Measurements from ENCODE around the gene VNN1.
"Not testable (repeated sequence)": the region's sequence is repeated elsewhere in the genome, so short reads cannot be mapped to it uniquely, and the experiment has no call there.

Gene VNN1

GRCh38 chr6:132648356-132648755, 65.5 kb downstream of the VNN1 start:
- Histone ChIP-seq H3K27me3 (ENCODE audit: control insufficient read depth, insufficient read depth, low read length) (no peaks in the 10 kb centered on the region), H3K9me3 (ENCODE audit: control insufficient read depth, insufficient read depth, low read depth, low read length) (no peaks in the 10 kb centered on the region), H3K9ac (ENCODE audit: low read length) (no peak overlapping the region), H3K36me3 (ENCODE audit: control insufficient read depth, insufficient read depth, low read length) (no peaks in the 10 kb centered on the region), H3K4me3 (ENCODE audit: low read depth, low read length) (no peak overlapping the region), H3K4me1 (ENCODE audit: control insufficient read depth, insufficient read depth, low read length) (peaks cover 4% of the 10 kb centered on the region; the same call in 1 of the 2 replicates), H3K27ac (ENCODE audit: low read depth, low read length) (no peak overlapping the region)

- H3K4me1 ChIP-seq (ENCODE audit: control insufficient read depth, insufficient read depth, low read length) = no peaks in the 10 kb centered on the region
- H3K27ac ChIP-seq (ENCODE audit: low read depth, low read length) = no peak overlapping the region
- H3K9me3 ChIP-seq (ENCODE audit: control insufficient read depth, insufficient read depth, low read depth, low read length) = no peaks in the 10 kb centered on the region
- H3K36me3 ChIP-seq (ENCODE audit: control insufficient read depth, insufficient read depth, low read length) = no peaks in the 10 kb centered on the region
- H3K4me3 ChIP-seq (ENCODE audit: low read depth, low read length) = no peak overlapping the region
- no peaks in the 10 kb centered on the region for H3K27me3 ChIP-seq (ENCODE audit: control insufficient read depth, insufficient read depth, low read length)
- H3K9ac ChIP-seq (ENCODE audit: low read length) = no peak overlapping the region
Observed at GRCh38 chr6:132643547-132643946, 70.3 kb downstream of the VNN1 start.

GRCh38 chr6:132637135-132637534, 76.7 kb downstream of the VNN1 start:
- not testable (repeated sequence) for H3K4me1 ChIP-seq (ENCODE audit: control insufficient read depth, insufficient read depth, low read length); H3K27ac ChIP-seq (ENCODE audit: low read depth, low read length); H3K9me3 ChIP-seq (ENCODE audit: control insufficient read depth, insufficient read depth, low read depth, low read length); H3K4me3 ChIP-seq (ENCODE audit: low read depth, low read length); H3K36me3 ChIP-seq (ENCODE audit: control insufficient read depth, insufficient read depth, low read length); H3K27me3 ChIP-seq (ENCODE audit: control insufficient read depth, insufficient read depth, low read length); H3K9ac ChIP-seq (ENCODE audit: low read length)

GRCh38 chr6:132635906-132636305, 77.9 kb downstream of the VNN1 start:
- not testable (repeated sequence) for H3K36me3 ChIP-seq (ENCODE audit: control insufficient read depth, insufficient read depth, low read length); H3K9ac ChIP-seq (ENCODE audit: low read length); H3K4me3 ChIP-seq (ENCODE audit: low read depth, low read length); H3K27me3 ChIP-seq (ENCODE audit: control insufficient read depth, insufficient read depth, low read length); H3K4me1 ChIP-seq (ENCODE audit: control insufficient read depth, insufficient read depth, low read length); H3K27ac ChIP-seq (ENCODE audit: low read depth, low read length); H3K9me3 ChIP-seq (ENCODE audit: control insufficient read depth, insufficient read depth, low read depth, low read length)

GRCh38 chr6:132635288-132635687, 78.6 kb downstream of the VNN1 start:
- not testable (repeated sequence) for H3K9ac ChIP-seq (ENCODE audit: low read length); H3K27ac ChIP-seq (ENCODE audit: low read depth, low read length); H3K9me3 ChIP-seq (ENCODE audit: control insufficient read depth, insufficient read depth, low read depth, low read length); H3K4me1 ChIP-seq (ENCODE audit: control insufficient read depth, insufficient read depth, low read length); H3K36me3 ChIP-seq (ENCODE audit: control insufficient read depth, insufficient read depth, low read length); H3K4me3 ChIP-seq (ENCODE audit: low read depth, low read length); H3K27me3 ChIP-seq (ENCODE audit: control insufficient read depth, insufficient read depth, low read length)

- Histone ChIP-seq H3K9me3 (ENCODE audit: control insufficient read depth, insufficient read depth, low read depth, low read length) (no peaks in the 10 kb centered on the region), H3K27me3 (ENCODE audit: control insufficient read depth, insufficient read depth, low read length) (no peaks in the 10 kb centered on the region), H3K27ac (ENCODE audit: low read depth, low read length) (no peak overlapping the region), H3K9ac (ENCODE audit: low read length) (no peak overlapping the region), H3K4me3 (ENCODE audit: low read depth, low read length) (no peak overlapping the region), H3K4me1 (ENCODE audit: control insufficient read depth, insufficient read depth, low read length) (no peaks in the 10 kb centered on the region; the same call in 1 of the 2 replicates), H3K36me3 (ENCODE audit: control insufficient read depth, insufficient read depth, low read length) (no peaks in the 10 kb centered on the region)
Observed at GRCh38 chr6:132634796-132635195, 79.1 kb downstream of the VNN1 start.

GRCh38 chr6:132633362-132633761, 80.5 kb downstream of the VNN1 start:
- Histone ChIP-seq H3K27ac (ENCODE audit: low read depth, low read length) (no peak overlapping the region), H3K9ac (ENCODE audit: low read length) (no peak overlapping the region), H3K36me3 (ENCODE audit: control insufficient read depth, insufficient read depth, low read length) (no peaks in the 10 kb centered on the region), H3K27me3 (ENCODE audit: control insufficient read depth, insufficient read depth, low read length) (no peaks in the 10 kb centered on the region), H3K4me3 (ENCODE audit: low read depth, low read length) (no peak overlapping the region), H3K4me1 (ENCODE audit: control insufficient read depth, insufficient read depth, low read length) (no peaks in the 10 kb centered on the region; the same call in 1 of the 2 replicates), H3K9me3 (ENCODE audit: control insufficient read depth, insufficient read depth, low read depth, low read length) (no peaks in the 10 kb centered on the region)
